Stimulated activated naive CD8-positive, alpha-beta T cell treated with anti-CD3 and anti-CD28 coated beads, Interleukin-15, amount 100 ng/mL, for 72 hours (primary cell): ENCODE data around the gene STYXL2.

Experiments
- ATAC-seq: fragments of 150-1000 bp; cut with Tn5 transposase; 2 replicates; pipeline ENCODE4 v1.10.0; 2021; ENCODE audit warnings: mild to moderate bottlenecking, moderate library complexity
- DNase-seq, 2 donors: peaks; one replicate each; pipeline ENCODE4 v3.0.0; 2021 to 2022
- H3K27ac Mint-ChIP-seq, 2 donors: one replicate each; pipeline ENCODE4 v1.8.0; 2022; ENCODE audit warnings: mild to moderate bottlenecking in 2 of 2, mixed read lengths in 2 of 2, moderate library complexity in 2 of 2
- H3K27me3 Mint-ChIP-seq: one replicate; pipeline ENCODE4 v1.8.0; 2022; ENCODE audit warnings: mixed read lengths
- H3K4me1 Mint-ChIP-seq: one replicate; pipeline ENCODE4 v1.8.0; 2022; ENCODE audit warnings: mild to moderate bottlenecking, mixed read lengths
- H3K4me3 Mint-ChIP-seq, 2 donors: one replicate each; pipeline ENCODE4 v1.8.0; 2022; ENCODE audit warnings: mild to moderate bottlenecking in 2 of 2, mixed read lengths in 2 of 2, moderate library complexity in 1 of 2
- H3K9me3 Mint-ChIP-seq, 2 donors: one replicate each; pipeline ENCODE4 v1.8.0; 2022; ENCODE audit warnings: mixed read lengths in 2 of 2

STYXL2 gene

DNA sequence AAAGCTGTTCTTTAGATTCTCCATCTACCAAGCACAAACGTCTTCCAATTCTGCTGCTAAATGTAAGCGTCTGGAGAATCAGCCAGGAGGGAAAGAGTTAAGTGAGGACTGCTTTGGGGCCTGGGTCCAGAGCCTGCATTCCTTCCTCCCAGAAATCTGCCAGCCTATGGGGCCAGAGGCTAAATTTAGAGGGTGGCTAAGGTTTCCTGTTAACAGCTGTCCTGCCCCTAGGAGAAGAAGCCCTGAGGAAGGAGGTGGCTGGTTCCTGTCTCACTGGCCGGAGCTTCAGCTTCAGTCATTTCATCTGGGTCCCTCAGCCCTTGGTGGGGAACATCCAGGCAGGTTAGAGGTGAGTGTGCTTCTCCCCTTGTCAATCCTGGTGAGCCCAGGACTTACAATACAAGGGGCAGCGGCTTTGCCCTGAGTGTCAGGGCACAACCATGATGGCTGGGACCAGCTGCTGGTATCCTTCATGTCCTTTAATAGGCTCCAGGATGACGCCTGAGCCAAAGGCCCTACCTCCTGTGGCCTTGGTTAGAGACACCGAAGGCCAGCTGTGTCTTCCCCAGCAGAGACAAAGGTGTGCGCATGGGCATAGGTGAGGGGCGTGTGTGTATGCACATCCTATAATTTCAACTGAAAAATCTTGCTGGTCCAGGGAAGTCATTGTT lies at the start of gene STYXL2:
STYXL2 (plus strand) TSS at position 230 of the 671 bp plus-strand sequence. CDS start 775 bp downstream, outside the sequence.
- no peak within 1 kb of the TSS for H3K27ac Mint-ChIP-seq

DNA sequence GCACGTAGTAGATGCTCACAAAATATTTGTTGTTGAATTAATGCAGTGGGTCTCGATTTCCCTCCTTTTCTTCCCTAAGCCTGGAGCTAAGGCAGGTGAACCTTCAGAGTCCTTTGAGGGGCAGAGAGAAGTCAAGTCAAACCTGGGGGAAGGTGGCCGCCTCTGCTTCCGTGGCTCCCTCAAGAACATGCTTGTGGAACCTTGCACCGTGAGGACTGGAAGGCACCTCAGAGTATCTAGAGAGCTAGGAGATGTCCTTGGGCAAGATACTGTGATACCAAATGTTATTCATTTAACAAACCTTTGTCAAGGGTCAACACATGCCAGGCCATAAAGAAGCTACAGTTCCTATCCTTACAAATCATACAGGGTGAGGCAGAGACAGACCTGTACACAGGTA lies 42.0 kb upstream of the STYXL2 start:
- Mint-ChIP-seq H3K4me1 (no peaks in the 10 kb centered on the region), H3K4me3 (no peak overlapping the region), H3K9me3 (no peaks in the 10 kb centered on the region), H3K27ac (no peak overlapping the region), H3K27me3 (peaks cover 6% of the 10 kb centered on the region)
- ATAC-seq = no peak
- DNase-seq = no peak

More for the DNA sequence above, at the start of gene STYXL2:
- Mint-ChIP-seq H3K4me1 (peaks cover 28% of the 10 kb centered on the region), H3K27me3 (no peaks in the 10 kb centered on the region), H3K9me3 (peaks cover 0 to 9% of the 10 kb centered on the region in 2 donors), H3K4me3 (no peak within 1 kb of the TSS)
- ATAC-seq (no peak), DNase-seq (no peak)

DNA sequence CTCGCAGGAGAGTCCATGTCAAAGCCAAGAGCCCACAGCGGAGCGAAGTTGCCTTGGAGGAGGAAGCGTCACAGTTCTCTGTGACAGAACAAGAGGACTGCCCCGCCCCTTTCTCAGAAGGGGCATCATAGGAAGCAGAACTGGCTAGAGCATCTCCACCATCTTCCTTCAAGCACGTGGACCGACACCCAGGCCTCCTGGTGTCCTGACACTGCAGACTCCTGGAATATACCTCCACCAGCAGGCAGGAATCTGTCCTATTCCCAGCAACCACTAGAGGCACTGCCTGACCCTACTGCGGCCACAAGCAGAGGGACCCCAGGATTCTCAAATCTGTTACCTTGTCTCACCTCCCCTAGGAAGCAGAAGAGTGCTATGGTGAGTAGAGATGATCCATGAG lies 41.5 kb upstream of the STYXL2 start:
- H3K4me1 Mint-ChIP-seq = no peaks in the 10 kb centered on the region
- no peak overlapping the region for H3K4me3 Mint-ChIP-seq
- H3K9me3 Mint-ChIP-seq = no peaks in the 10 kb centered on the region
- no peak for DNase-seq
- peaks cover 6% of the 10 kb centered on the region for H3K27me3 Mint-ChIP-seq
- no peak for ATAC-seq
- H3K27ac Mint-ChIP-seq = no peak overlapping the region

DNA sequence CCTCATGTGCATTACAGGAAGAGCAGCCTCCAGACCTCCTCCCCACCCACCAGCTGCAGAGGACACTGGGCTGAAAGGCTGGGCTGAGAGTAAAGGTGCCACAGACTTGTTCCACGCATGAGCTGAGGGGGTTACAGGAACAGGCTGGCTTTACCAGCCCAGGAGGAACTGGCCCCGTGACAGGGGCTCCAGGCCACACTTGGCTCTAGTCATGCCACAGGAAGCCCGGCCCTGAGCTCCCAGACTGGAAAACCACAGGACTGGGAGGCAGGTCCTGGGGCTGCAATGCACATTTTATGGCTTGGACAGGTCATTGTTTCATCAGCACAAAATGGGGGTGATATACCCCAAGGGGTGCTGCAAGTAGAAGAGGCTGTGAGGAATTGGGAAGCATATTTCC lies 39.3 kb upstream of the STYXL2 start:
- Mint-ChIP-seq H3K9me3 (no peaks in the 10 kb centered on the region), H3K4me1 (peaks cover 10% of the 10 kb centered on the region), H3K27me3 (peaks cover 6% of the 10 kb centered on the region), H3K4me3 (no peak overlapping the region), H3K27ac (no peak overlapping the region)
- ATAC-seq (no peak), DNase-seq (no peak)

DNA sequence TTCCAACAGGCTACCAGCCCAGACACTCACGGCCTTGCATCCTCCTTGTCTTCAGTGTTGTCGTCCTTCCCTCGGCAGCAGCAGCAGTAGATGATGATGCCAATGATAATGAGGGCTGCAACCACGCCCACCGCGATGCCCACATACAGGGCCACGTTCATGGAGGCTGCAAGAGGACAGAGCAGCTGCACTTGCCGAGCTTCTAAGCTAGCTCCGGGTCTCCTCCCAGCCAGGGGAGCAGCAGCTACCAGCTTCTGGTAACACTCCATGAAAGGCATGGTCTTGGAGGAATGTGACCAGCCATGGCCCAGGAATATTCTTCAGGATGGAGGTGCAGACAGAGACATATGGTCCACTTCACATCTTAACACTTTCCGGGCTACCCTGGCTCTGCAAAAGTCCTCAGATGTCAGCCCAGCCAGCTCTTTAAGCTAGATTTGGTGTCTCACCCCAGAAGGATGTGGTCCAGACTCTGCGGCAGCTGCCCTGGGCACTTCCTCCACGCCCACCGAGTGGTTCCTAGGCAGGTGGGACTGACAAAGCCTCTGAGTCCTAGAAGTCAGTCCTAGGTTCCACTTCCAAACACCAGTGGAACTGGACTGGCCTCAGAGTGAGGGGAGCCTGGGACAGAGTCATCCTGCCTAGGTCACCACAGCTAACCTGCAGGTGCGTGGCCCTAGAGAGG lies 38.8 kb upstream of the STYXL2 start:
- Mint-ChIP-seq H3K4me1 (peaks cover 12% of the 10 kb centered on the region), H3K4me3 (no peak overlapping the region), H3K27me3 (peaks cover 6% of the 10 kb centered on the region), H3K9me3 (no peaks in the 10 kb centered on the region), H3K27ac (no peak overlapping the region)
- DNase-seq (no peak), ATAC-seq (no peak)

DNA sequence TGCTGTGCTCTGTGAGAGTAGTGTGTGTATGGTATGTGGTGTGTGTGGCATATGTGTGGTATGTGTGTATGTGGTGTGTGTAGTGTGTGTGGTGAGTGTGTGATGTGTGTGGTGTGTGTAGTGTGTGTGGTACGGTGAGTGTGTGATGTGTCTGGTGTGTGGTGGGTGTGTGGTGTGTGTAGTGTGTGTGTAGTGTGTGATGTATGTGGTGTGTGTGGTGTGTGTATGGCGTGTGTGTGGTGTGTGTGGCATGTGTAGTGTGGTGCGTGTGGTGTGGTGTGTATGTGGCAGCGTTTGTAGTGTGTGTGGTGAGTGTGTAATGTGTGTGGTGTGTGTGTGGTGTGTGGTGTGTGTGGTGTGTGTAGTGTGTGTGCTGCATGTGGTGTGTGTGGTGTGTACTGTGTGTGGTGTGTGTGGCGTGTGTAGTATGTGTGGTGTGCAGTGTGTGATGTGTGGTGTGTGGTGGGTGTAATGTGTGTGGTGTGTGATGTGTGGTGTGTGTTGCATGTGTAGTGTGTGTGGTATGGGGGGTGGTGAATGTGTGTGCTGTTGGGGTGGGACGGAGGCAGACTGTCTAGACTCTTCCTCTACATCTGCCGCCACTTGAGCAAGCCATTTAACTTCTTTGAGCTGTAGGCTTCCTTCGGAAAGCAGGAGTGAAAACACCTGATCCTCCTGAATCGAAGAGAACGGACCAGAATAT lies 37.2 kb upstream of the STYXL2 start:
- DNase-seq (no peak), ATAC-seq (peak; percentile 48)
- Mint-ChIP-seq H3K9me3 (no peaks in the 10 kb centered on the region), H3K4me1 (peaks cover 12% of the 10 kb centered on the region), H3K27me3 (peaks cover 6% of the 10 kb centered on the region), H3K27ac (no peak overlapping the region), H3K4me3 (no peak overlapping the region)

DNA sequence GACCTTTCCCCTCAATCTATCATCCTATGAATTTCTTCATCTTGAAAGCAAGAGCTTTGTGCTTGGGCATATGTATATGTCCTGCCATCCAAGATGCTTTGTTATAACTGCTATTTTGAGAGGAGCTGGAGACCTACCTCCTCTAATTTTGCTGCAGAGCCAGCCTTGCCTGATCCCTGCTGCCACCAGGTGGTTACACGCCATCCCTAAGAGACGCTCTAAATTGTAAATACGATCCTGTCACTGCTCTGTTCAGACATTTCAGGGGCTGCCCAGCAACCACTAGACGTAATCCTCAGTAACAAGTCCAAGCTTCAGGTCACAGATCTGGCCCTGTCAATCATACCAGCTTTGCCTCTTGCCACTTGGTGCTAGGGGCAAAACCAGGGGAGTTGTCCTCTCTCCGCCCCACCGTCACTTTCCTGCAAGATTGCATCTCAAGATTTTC lies 36.6 kb upstream of the STYXL2 start:
- Mint-ChIP-seq H3K27ac (no peak overlapping the region), H3K9me3 (no peaks in the 10 kb centered on the region), H3K27me3 (peaks cover 6% of the 10 kb centered on the region), H3K4me3 (no peak overlapping the region), H3K4me1 (peaks cover 12% of the 10 kb centered on the region)
- DNase-seq = peak; percentile 30 to 47
- ATAC-seq = peak; percentile 75

DNA sequence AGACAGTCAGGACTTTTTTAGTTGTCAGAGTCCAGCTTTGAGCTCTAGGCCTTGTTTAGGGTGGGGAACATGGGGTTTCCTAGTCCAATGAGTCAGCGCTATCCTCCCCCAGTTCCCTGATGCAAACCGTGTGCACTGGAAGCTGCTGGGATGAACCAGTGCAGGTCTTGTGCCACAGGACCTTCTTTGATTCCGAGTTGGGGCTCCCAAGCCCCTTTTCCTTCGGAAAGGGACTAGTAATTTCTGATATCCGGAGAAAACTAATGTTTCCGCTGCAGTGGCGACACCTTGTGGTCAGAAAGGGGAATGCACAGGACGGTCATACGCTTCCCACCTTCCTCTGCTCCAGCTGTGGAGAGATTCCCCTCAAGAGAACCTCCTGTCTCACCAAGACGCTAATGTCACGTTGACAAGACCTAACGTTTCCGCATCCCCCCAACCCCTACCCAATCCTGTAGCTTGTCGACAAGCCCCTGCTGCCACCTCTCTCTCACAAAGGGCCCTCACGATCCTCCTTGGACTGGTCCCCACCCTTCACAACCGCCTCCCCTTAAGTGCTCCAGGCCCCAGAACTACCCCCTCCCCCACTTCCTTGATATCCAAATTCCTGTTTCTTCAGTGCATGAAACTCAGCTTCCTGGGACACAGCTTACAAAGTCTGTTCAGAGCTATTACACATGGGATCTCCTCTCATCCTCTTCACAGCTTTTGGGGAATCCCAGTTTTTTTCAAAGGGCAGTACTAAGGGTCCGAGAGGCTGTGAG lies 34.6 kb upstream of the STYXL2 start:
- H3K4me3 Mint-ChIP-seq = no peak overlapping the region

DNA sequence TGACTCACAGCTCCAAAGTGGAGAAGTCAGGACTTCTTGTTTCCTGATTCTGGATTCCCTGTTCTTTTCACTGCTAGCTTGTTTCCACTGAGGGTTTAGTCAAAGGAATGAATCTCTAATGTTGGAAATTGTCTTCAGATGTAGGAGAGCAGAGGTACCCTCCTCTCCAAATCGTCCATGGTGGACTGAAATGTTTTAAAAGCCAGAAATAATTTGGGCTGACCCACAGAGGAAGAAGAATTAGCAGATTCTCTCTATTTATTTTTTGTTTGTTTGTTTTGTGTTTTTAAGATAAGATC lies 34.1 kb upstream of the STYXL2 start:
- Mint-ChIP-seq H3K9me3 (no peaks in the 10 kb centered on the region), H3K4me3 (no peak overlapping the region), H3K27ac (peak overlapping the region in 1 of 2 donors; percentile 19), H3K27me3 (no peaks in the 10 kb centered on the region), H3K4me1 (peaks cover 12% of the 10 kb centered on the region)
- no peak for ATAC-seq
- no peak for DNase-seq

More for the DNA sequence above, 34.6 kb upstream of the STYXL2 start:
- Mint-ChIP-seq H3K27ac (peak overlapping the region in 1 of 2 donors; percentile 84), H3K27me3 (no peaks in the 10 kb centered on the region), H3K9me3 (no peaks in the 10 kb centered on the region), H3K4me1 (peaks cover 12% of the 10 kb centered on the region)
- ATAC-seq (peak; percentile 49), DNase-seq (peak; percentile 70 to 72)

DNA sequence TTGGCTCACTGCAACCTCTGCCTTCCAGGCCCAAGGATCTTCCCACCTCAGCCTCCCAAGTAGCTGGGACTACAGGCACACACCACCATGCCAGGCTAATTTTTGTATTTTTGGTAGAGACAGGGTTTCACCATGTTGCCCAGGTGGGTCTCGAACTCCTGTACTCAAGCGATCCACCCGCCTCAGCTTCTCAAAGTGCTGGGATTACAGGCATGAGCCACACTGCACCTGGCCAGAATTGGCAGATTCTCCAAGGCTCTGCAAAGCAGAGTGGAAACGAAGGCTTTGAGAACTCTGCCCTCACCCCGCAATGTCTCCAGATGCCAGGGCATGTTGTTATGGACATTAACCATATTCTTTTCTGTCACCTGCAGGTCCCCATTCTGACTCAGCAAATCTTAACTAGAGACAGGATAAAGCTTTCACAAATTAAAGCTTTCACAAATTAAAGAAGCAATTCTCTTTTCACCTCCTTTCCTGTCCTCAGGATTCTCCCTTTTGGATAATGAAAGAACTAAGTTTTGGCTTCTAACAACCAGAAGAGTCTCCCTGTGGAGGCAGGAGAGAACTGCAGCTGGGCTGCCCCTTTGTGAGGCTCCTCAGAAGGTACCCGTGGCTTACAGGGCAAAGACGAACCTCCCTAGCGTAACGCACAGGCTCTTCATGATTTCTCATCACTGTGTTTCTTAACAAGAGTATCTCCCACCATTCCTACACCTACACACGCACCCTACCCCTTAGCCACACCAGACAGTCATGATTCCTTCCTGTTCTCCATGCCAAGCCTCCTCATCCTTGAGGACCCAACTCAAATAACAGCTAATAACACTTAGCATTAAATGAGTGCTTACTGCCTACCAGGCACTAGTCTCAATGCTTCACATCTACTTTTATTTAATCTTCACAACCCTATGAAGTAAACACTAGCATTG lies 33.5 kb upstream of the STYXL2 start:
- no peak overlapping the region for H3K27ac Mint-ChIP-seq
- H3K27me3 Mint-ChIP-seq = no peaks in the 10 kb centered on the region
- no peak for DNase-seq
- peaks cover 12% of the 10 kb centered on the region for H3K4me1 Mint-ChIP-seq
- no peak for ATAC-seq
- no peak overlapping the region for H3K4me3 Mint-ChIP-seq
- no peaks in the 10 kb centered on the region for H3K9me3 Mint-ChIP-seq

DNA sequence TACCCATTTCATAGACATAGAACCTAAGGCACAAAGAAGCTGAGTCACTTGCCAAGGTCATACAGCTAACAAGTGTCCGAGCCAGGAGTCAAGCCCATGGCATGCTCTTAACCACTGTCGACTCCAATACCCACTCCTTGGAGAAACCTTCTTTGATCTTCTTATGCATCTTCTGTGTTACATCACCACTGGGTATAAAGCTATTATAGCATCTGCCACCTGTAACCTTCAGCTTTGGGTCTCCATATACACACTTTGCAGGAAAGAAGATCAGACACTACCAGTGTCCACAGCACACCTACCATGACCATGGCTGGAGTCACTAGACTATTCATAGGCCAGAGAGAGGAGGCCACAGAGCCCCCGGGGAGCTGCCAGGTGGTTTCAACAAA lies 32.8 kb upstream of the STYXL2 start:
- Mint-ChIP-seq H3K27ac (no peak overlapping the region), H3K27me3 (no peaks in the 10 kb centered on the region), H3K4me3 (no peak overlapping the region), H3K9me3 (no peaks in the 10 kb centered on the region), H3K4me1 (peaks cover 12% of the 10 kb centered on the region)
- DNase-seq (no peak), ATAC-seq (no peak)

DNA sequence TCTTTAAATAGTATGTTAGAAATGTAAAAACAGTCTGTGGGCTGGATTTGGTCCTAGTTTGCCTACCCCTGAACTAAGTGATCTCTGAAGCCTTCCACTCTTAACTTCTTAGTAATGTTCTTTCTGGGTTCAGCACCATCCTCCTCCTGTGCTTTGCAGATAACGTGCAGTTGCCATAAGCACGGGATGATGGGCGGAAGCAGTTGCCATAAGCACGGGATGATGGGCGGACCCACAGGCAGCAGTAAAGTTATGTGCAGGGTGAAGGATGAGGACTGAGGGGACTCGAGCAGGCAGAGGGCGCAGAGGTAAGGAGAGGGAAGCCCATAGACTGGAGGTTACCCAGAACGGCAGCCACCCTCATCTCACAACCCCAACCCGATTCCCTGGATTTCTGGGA lies 29.3 kb upstream of the STYXL2 start:
- no peaks in the 10 kb centered on the region for H3K9me3 Mint-ChIP-seq
- DNase-seq (no peak), ATAC-seq (no peak)
- H3K4me1 Mint-ChIP-seq = peaks cover under 1% of the 10 kb centered on the region
- no peaks in the 10 kb centered on the region for H3K27me3 Mint-ChIP-seq
- H3K4me3 Mint-ChIP-seq = no peak overlapping the region
- no peak overlapping the region for H3K27ac Mint-ChIP-seq

DNA sequence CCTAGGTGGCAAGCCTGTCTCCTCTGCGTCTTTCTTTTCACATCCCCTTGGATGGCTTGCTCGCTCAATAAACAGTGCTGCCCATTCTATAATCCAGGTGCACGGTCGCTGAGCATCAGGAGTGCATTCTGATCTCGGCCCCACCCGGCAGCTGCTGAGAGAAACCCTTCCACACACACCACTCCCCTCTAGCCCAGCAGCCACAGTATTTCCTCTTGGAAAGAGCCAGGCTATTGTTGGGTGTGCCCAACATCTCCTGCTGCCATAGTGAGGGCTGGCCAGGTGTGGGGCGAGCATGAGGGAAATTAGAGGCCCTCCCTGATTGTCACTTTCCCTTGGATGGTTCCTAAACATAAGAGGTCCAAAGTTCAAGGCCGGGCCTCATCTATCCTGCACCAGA lies 28.4 kb upstream of the STYXL2 start:
- Mint-ChIP-seq H3K4me1 (no peaks in the 10 kb centered on the region), H3K4me3 (no peak overlapping the region), H3K9me3 (no peaks in the 10 kb centered on the region), H3K27me3 (no peaks in the 10 kb centered on the region), H3K27ac (no peak overlapping the region)
- DNase-seq (no peak), ATAC-seq (no peak)

DNA sequence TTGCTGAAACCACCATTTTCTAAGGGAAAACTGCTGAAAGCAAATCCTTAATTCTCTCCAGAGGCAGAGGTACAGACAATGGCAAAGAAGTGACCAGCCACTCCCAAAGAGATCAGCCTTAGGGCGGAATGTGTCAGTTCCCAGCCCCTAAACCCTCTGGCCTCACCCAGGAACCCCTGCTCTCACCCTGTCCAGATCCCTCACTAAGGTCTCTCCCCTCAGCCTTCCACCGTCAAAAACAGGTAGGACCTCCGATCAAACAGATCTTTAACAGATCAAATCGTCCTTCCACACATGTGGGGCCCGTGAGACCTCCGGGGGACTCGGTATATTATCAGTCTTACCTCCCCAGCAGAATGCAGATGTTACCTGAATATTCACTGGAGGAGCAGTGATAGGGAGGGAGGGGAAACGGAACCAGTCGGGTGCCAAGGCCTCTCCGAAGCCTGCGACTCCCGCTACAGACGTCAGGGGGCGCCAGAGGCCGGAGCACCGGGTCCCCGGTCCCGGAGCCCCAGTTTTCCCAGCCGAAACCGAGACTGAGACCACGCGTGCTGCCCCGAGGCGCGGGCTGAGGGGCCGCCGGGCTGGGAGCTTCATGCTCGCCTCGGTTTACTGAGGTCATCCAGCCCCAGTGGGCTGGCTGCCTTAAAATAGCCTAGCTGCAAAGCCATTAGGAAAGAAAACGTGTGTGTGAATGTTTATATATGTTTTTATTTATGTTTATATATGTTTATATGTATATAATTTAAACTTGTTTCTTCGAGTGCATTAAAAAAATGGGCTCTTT lies 27.3 kb upstream of the STYXL2 start:
- H3K9me3 Mint-ChIP-seq = no peaks in the 10 kb centered on the region
- H3K4me3 Mint-ChIP-seq = peak overlapping the region; percentile 47 to 49
- peak; percentile 70 to 78 for DNase-seq
- no peaks in the 10 kb centered on the region for H3K27me3 Mint-ChIP-seq
- peak overlapping the region in 1 of 2 donors; percentile 58 for H3K27ac Mint-ChIP-seq
- H3K4me1 Mint-ChIP-seq = no peaks in the 10 kb centered on the region
- ATAC-seq = peak; percentile 85
